Astrocyte of the cerebellum (primary cell): ENCODE data around the gene CDRT4.
A peak's percentile ranks its signal among the peaks of the same experiment; 100 is the strongest.

ENCODE experiments used
- DNase-seq: peaks from one replicate; pipeline ENCODE4 v3.0.0-alpha.2; 2011; ENCODE audit warnings: low read depth
- H3K4me3 ChIP-seq: 2 replicates; pipeline ENCODE4 v1.5.1; 2011; ENCODE audit warnings: mild to moderate bottlenecking, low read depth, low read length, moderate library complexity
- CTCF ChIP-seq: IDR thresholded peaks from 2 replicates; pipeline ENCODE4 v1.5.1; 2012; ENCODE audit warnings: low read length, low read depth, moderate library complexity, mild to moderate bottlenecking; ENCODE audit errors: missing control alignments
- in situ Hi-C: cut with HindIII; loops from 2 replicates; pipeline ENCODE4 v1.10.0; 2017; ENCODE audit warnings: low sequenced_read_pairs

CDRT4 gene

DNA sequence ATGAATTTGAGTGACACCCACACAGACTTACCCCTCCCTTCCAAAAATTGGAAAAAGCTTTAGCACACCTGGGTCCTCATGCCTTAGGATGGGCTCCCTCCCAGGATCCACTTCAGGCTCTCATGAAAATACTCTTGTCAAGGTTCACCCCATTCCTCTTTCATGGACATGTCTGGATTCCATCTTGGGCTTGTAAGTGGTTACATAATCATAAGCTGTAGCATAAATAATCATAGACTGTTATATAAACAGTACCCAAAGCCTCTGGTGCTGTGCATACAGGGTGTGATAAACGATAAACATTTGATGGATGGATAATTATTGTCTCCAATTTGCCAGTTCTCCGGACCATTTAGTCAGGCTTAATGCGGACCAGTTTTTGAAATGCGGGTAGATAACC, 72.3 kb downstream of the CDRT4 start:
- no peak overlapping the region for H3K4me3 ChIP-seq
- in situ Hi-C loops: no loop called here
- TF ChIP-seq CTCF: no peak
- no peak for DNase-seq

GRCh38 chr17:15393414-15393813, 74.0 kb downstream of the CDRT4 start:
- H3K4me3 ChIP-seq: no peak overlapping the region
- in situ Hi-C loops: no loop called here
- no peak for TF ChIP-seq CTCF
- no peak for DNase-seq

GRCh38 chr17:15392326-15392741, 75.1 kb downstream of the CDRT4 start:
- no peak overlapping the region for H3K4me3 ChIP-seq
- in situ Hi-C loops: no loop called here
- no peak for TF ChIP-seq CTCF
- DNase-seq: peak; percentile 66

DNA sequence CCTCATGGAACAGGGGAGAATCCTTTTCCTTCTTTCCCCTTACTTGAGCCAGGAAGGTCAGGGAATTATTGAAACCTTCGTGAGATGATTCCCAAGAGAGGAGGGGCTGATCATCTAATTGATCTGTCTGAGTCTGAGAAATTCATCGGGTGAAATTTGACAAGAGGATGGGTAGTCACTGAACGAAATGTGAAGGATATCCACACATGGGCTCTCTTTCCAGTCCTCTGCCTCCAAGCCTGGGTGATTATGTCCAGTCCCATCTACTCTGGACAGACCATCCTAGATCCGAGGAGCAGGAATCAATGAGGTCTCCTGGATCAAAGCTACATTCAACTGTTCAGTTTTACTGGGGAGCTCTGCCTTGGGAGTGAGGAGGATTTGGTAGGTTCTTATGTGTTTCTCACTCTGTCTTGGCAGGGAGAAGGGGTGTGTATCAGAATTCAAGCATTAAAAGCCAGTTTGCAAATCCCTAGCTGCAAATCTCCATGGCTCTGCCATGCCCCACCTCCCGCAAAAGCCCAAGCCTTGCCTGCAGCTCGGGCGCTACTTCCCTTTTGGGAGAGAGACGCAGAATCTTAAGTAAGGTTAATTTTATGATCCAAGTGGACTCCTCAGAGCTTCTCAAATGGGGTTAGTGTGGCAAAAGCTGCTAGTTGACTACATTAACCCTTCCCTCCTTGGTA, 78.9 kb downstream of the CDRT4 start:
- H3K4me3 ChIP-seq: no peak overlapping the region
- DNase-seq: no peak
- TF ChIP-seq CTCF: no peak
- in situ Hi-C loops: no loop called here

DNA sequence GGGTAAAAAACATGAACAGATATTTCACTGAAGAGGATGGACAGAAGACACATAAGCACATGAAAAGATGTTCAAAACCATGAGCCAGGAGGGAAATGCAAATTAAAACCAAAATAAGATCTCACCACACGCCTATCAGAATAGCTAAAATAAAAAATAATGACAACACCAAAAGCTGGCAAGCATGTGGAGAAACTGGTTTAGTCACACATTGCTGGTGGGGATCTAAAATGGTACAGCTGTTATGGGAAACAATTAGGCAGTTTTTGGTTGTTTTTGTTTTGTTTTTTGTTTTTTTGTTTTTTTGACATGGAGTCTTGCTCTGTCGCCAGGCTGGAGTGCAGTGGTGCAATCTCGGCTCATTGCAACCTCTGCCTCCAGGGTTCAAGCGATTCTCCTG, 81.3 kb downstream of the CDRT4 start:
- no peak for TF ChIP-seq CTCF
- DNase-seq: no peak
- in situ Hi-C loops: no loop called here

More for the DNA sequence above, 81.3 kb downstream of the CDRT4 start:
- no peak overlapping the region for H3K4me3 ChIP-seq
